Caco-2 (cell line): ENCODE data around the gene ELP2. TPM values are rescaled to one million over a fixed set of nuclear protein-coding genes. Genes with fewer than 3 reads are reported as not detected.

Experiments used
- BruUV-seq: library from RNA; stranded (reverse); fragments of 400-500 nt; replicated peaks from 2 replicates; lab custom pipeline; 2021; lab: Mats Ljungman, UMichigan
- CTCF ChIA-PET: fragments of 300-600 bp; sonication (Branson Sonifier 250); formaldehyde crosslinking; loops from one replicate; lab custom pipeline; 2022; ENCODE audit warnings: antibody characterized with exemption; lab: Charles Lee
- POLR2A ChIA-PET: fragments of 300-600 bp; sonication (Branson Sonifier 250); formaldehyde crosslinking; loops from one replicate; lab custom pipeline; 2022; ENCODE audit warnings: antibody characterized with exemption; lab: Charles Lee
- DNase-seq, 2 experiments: peaks; one replicate each; pipeline versions ENCODE4 v3.0.0 to v3.0.0-alpha.2; 2020 to 2022
- H3K27me3 ChIP-seq: replicated peaks from 2 replicates; pipeline ENCODE4 v1.6.0; 2011; ENCODE audit warnings: low read length; ENCODE audit not compliant: control insufficient read depth, insufficient read depth
- H3K36me3 ChIP-seq: 2 replicates; pipeline ENCODE4 v1.5.1; 2011; ENCODE audit warnings: low read length; ENCODE audit not compliant: control insufficient read depth, insufficient read depth
- H3K4me1 ChIP-seq: fragments of 250-450 bp; sonication (Bioruptor Pico); 2 replicates; pipeline ENCODE4 v1.5.1; 2020; ENCODE audit warnings: mild to moderate bottlenecking
- H3K4me3 ChIP-seq: 2 replicates; pipeline ENCODE4 v1.5.1; 2011; ENCODE audit warnings: low read depth, mild to moderate bottlenecking, control low read depth, low read length
- H3K9me3 ChIP-seq: fragments of 250-450 bp; sonication (Bioruptor Pico); 2 replicates; pipeline ENCODE4 v1.5.1; 2020; ENCODE audit warnings: mild to moderate bottlenecking, moderate library complexity
- H3K27ac Mint-ChIP-seq: one replicate; pipeline ENCODE4 v1.8.0; 2022; ENCODE audit warnings: mixed read lengths; ENCODE audit not compliant: unreplicated experiment
- H3K27me3 Mint-ChIP-seq: one replicate; pipeline ENCODE4 v1.8.0; 2022; ENCODE audit warnings: mixed read lengths; ENCODE audit not compliant: insufficient read depth, unreplicated experiment
- H3K36me3 Mint-ChIP-seq: one replicate; pipeline ENCODE4 v1.8.0; 2022; ENCODE audit warnings: mild to moderate bottlenecking, mixed read lengths; ENCODE audit not compliant: insufficient read depth, unreplicated experiment
- H3K4me1 Mint-ChIP-seq: one replicate; pipeline ENCODE4 v1.8.0; 2022; ENCODE audit warnings: low read depth, mixed read lengths; ENCODE audit not compliant: unreplicated experiment
- H3K4me3 Mint-ChIP-seq: one replicate; pipeline ENCODE4 v1.8.0; 2022; ENCODE audit warnings: mild to moderate bottlenecking, moderate library complexity, mixed read lengths; ENCODE audit not compliant: unreplicated experiment
- H3K9me3 Mint-ChIP-seq: one replicate; pipeline ENCODE4 v1.8.0; 2022; ENCODE audit warnings: mixed read lengths; ENCODE audit not compliant: unreplicated experiment
- intact Hi-C: fragments of 100-400 bp; cut with micrococcal nuclease; formaldehyde crosslinking; loops from one replicate; pipeline ENCODE4 v1.10.0; 2022; ENCODE audit not compliant: unreplicated experiment
- total RNA-seq: library from RNA; stranded (reverse); gene quantifications from 2 replicates; pipeline ENCODE4 v1.2.3, GENCODE V29; 2022
- TF ChIP-seq, protein P1 (sequence below), 2 experiments: fragments of 200-600 bp in 1 of 2; IDR thresholded peaks; 1 replicate in 1 of 2; 2 replicates in 1 of 2; pipeline versions ENCODE4 v1.5.1 to v1.8.0; 2011 to 2022; ENCODE audit warnings: antibody characterized with exemption in 1 of 2, control low read depth in 1 of 2, inconsistent platforms in 1 of 2, low read depth in 1 of 2, low read length in 1 of 2, mild to moderate bottlenecking in 1 of 2, moderate library complexity in 1 of 2; ENCODE audit not compliant: insufficient read depth in 1 of 2, severe bottlenecking in 1 of 2, unreplicated experiment in 1 of 2

Gene ELP2
- total RNA-seq, 1 experiment from 2014 or later: 45.9 TPM

DNA sequence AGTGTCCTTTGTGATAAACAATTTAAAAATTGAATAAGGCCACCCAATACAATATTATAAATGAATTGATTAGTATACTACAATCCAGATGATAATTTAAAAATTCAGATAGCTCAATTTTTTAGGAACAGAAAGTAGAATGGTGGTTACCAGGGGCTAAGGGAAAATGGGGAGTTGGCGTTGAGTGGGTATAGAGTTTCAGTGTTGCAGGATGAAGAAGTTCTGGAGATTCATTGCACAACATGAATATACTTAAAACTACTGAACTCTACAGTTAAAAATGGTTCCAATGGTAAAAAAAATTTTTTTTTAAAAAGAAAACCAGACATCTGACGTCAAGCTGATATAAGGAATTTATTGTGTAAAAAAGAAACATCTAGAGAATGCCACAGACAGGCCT lies 21.5 kb upstream of the ELP2 start:
- Histone ChIP-seq H3K4me3 (no peak overlapping the region), H3K4me1 (no peaks in the 10 kb centered on the region), H3K27me3 (no peaks in the 10 kb centered on the region), H3K9me3 (no peaks in the 10 kb centered on the region), H3K36me3 (no peaks in the 10 kb centered on the region)
- POLR2A ChIA-PET: no interaction called here
- Mint-ChIP-seq H3K27ac (no peak overlapping the region), H3K9me3 (no peaks in the 10 kb centered on the region), H3K4me3 (no peak overlapping the region), H3K36me3 (peaks cover 5% of the 10 kb centered on the region), H3K27me3 (no peaks in the 10 kb centered on the region), H3K4me1 (no peaks in the 10 kb centered on the region)
- BruUV-seq: no TSS peak
- CTCF ChIA-PET: no interaction called here
- intact Hi-C loops: no loop called here
- DNase-seq: no peak
- TF ChIP-seq, protein P1, sequence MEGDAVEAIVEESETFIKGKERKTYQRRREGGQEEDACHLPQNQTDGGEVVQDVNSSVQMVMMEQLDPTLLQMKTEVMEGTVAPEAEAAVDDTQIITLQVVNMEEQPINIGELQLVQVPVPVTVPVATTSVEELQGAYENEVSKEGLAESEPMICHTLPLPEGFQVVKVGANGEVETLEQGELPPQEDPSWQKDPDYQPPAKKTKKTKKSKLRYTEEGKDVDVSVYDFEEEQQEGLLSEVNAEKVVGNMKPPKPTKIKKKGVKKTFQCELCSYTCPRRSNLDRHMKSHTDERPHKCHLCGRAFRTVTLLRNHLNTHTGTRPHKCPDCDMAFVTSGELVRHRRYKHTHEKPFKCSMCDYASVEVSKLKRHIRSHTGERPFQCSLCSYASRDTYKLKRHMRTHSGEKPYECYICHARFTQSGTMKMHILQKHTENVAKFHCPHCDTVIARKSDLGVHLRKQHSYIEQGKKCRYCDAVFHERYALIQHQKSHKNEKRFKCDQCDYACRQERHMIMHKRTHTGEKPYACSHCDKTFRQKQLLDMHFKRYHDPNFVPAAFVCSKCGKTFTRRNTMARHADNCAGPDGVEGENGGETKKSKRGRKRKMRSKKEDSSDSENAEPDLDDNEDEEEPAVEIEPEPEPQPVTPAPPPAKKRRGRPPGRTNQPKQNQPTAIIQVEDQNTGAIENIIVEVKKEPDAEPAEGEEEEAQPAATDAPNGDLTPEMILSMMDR (IDR thresholded peaks at IDR 0.05; ENCODE audit: insufficient read depth in 1 of 2, low read depth in 1 of 2, low read length in 1 of 2, severe bottlenecking in 1 of 2, unreplicated experiment in 1 of 2): no peak

DNA sequence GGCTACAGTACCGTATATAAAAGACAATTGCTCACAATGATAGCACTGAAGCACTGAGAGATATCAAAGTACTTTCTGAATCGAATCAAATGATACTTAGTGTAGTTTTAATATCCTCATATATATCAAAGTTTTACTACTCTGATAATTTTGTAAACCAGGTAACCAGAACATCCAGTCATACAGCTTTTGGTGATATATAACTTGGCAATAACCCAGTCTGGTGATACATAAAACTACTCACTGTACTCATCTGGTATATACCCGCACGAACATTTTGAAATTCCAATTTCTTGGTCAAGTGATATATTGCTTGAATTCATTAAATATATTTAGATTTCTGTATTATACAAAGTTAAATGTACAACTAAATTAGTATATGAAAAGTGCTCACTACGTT lies 21.1 kb upstream of the ELP2 start:
- H3K4me1 ChIP-seq: no peaks in the 10 kb centered on the region
- no peak overlapping the region for H3K4me3 Mint-ChIP-seq
- intact Hi-C loops: no loop called here
- ChIA-PET CTCF (no interaction called here), POLR2A (no interaction called here)
- no peak overlapping the region for H3K27ac Mint-ChIP-seq
- DNase-seq: no peak
- H3K9me3 ChIP-seq: no peaks in the 10 kb centered on the region
- no peaks in the 10 kb centered on the region for H3K36me3 ChIP-seq
- BruUV-seq: TSS peak; percentile 83
- H3K36me3 Mint-ChIP-seq: peaks cover 5% of the 10 kb centered on the region
- no peak overlapping the region for H3K4me3 ChIP-seq
- H3K9me3 Mint-ChIP-seq: no peaks in the 10 kb centered on the region
- no peaks in the 10 kb centered on the region for H3K27me3 Mint-ChIP-seq
- H3K4me1 Mint-ChIP-seq: no peaks in the 10 kb centered on the region
- H3K27me3 ChIP-seq: no peaks in the 10 kb centered on the region
- TF ChIP-seq, protein P1 (IDR thresholded peaks at IDR 0.05; ENCODE audit: insufficient read depth in 1 of 2, low read depth in 1 of 2, low read length in 1 of 2, severe bottlenecking in 1 of 2, unreplicated experiment in 1 of 2): no peak

DNA sequence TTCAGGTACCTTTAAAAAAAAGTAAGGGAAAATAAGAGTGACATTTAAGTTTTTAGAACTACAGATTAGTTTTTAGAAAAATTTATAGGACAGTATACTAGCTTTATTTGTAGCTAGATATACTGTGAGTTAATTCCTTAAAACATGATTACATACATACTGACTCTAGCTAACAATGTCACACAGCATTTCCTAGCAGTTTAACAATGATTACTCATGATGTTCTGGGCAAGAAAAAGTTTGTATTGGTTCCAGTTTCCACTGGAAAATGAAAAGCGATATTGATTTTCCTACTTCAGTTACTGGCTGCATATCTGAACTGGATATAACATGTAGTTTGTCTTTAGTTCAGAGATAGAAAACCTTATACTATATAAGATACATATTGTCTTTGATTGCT lies 20.0 kb upstream of the ELP2 start:
- H3K9me3 ChIP-seq: no peaks in the 10 kb centered on the region
- TF ChIP-seq, protein P1 (IDR thresholded peaks at IDR 0.05; ENCODE audit: insufficient read depth in 1 of 2, low read depth in 1 of 2, low read length in 1 of 2, severe bottlenecking in 1 of 2, unreplicated experiment in 1 of 2): no peak
- no peak overlapping the region for H3K4me3 Mint-ChIP-seq
- intact Hi-C loops: no loop called here
- no peak overlapping the region for H3K27ac Mint-ChIP-seq
- POLR2A ChIA-PET: no interaction called here
- no TSS peak for BruUV-seq
- H3K9me3 Mint-ChIP-seq: no peaks in the 10 kb centered on the region
- H3K4me1 Mint-ChIP-seq: no peaks in the 10 kb centered on the region
- DNase-seq: no peak
- CTCF ChIA-PET: no interaction called here
- H3K27me3 ChIP-seq: no peaks in the 10 kb centered on the region
- H3K36me3 Mint-ChIP-seq: peaks cover 5% of the 10 kb centered on the region
- H3K4me1 ChIP-seq: no peaks in the 10 kb centered on the region
- no peaks in the 10 kb centered on the region for H3K27me3 Mint-ChIP-seq
- H3K4me3 ChIP-seq: no peak overlapping the region
- no peaks in the 10 kb centered on the region for H3K36me3 ChIP-seq
